Stimulated activated CD4-positive, alpha-beta T cell treated with anti-CD3 and anti-CD28 coated beads, Interleukin-1b, Interleukin-23, amount 100 ng/mL, for 48 hours (primary cell): ENCODE results near the gene CHD6.

Source experiments
- DNase-seq: peaks from one replicate; pipeline ENCODE4 v3.0.0-alpha.2; 2020

Gene CHD6

DNA sequence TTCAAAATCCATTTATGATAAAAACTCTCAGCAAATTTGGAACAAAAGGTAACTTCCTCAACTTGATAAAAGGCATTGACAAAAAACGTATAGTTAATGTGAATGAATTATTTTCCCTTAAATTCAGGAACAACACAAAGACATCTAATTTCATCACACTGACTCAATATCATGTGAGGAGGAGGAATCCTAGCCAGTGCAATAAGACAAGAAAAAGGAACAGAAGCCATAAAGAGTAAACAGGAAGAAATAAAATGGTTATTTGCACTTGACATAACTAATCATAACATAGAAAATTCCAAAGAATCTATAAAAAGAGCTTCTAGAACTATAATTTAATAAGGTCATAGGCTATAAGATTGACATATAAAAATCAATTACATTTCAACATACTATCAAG, 31.4 kb downstream of the CHD6 start:
- no peak for DNase-seq

DNA sequence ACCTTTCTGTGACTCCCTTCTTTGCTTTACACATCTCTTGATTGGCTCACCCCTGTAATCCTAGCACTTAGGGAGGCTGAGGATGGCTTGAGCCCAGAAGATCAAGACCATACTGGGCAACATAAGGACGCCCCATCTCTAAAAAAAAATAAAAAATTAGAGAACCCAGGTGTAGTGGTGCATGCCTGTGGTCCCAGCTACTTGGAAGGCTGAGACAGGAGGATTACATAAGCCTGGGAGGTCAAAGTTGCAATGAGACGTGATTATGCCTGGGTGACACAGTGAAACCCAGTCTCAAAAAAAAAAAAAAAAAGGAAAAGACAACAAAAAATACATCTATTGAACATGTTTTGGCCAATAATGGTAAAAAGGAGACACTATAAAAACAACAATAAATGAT, 37.8 kb downstream of the CHD6 start:
- DNase-seq = no peak

DNA sequence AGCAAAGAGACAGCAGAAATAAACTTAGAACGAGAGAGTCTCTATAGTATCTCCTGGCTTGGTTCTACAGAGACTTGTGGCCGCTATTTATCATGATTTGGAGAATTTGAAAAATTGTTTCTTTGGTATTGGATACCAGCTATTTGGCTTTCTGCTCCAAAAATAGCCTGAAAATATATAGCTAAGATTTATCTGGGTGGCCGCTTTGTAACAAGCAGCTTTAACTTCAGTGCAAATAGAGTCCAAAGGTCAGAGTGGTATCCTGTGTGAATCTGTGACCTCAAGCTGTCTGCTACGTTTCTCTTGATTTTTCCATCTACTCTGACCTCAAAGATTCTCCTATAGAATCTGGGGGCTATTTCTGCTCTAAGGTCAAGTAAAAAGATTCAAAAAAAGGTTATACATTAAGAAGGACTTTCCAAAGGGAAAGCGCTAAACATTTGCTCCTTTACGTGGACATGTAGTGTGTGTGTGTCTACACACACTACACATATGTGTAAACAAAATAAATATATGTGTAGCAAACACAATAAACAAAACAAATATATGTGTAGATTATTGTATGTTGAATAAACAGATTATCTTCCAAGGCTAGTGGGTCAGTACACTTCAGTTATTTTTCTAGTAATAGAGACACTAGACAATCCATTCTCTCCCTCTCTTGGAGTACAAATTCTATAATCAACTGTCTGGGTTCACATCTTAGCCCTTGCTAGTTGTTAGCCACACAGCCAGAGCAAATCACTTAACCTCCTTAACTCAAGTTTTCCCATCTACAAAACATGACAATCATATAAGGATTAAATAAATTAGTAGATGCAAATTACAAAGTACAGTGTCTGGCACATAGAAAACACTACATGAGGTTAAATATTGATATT, 40.8 kb downstream of the CHD6 start:
- DNase-seq = no peak

DNA sequence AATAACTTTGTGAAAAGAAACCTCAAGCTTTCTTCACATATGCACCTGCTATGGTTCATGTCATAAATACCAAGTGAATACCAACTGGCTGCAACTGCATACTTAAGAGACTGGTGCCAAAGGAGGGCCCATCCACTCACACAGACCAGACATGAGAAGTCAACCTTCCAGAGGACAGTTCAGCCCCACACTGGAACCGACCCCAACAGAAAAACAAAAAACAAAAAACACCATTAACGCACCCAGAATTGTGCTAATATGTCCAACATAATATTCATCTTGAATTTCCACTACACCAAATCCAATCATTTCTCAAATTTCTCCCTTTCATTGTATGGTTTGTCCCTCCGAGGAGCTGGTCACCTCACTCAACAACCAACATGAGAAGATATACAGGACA, 42.8 kb downstream of the CHD6 start:
- no peak for DNase-seq

DNA sequence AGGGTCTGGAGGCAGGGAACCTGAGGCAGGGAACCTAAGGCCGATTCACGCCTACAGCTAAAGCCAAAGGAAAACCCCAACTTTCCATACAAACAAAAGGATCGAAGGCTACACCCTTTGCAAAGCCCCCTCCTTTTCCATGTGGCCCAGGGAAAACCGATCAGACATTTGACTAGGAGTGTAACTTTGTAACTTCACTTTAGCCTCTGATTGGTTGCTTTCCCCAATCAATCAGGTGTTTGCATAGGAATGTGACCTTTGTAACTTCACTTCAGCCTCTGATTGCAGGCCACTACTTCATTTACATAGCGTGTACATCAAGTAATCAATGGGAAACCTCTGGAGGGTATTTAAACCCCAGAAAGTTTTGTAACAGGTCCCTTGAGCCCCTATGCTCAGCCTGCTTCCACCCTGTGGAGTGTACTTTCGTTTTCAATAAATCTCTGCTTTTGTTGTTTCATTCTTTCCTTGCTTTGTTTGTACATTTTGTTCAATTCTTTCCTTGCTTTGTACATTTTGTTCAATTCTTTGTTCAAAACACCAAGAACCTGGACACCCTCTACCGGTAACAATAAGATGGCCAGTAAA, 43.3 kb downstream of the CHD6 start:
- DNase-seq = no peak

DNA sequence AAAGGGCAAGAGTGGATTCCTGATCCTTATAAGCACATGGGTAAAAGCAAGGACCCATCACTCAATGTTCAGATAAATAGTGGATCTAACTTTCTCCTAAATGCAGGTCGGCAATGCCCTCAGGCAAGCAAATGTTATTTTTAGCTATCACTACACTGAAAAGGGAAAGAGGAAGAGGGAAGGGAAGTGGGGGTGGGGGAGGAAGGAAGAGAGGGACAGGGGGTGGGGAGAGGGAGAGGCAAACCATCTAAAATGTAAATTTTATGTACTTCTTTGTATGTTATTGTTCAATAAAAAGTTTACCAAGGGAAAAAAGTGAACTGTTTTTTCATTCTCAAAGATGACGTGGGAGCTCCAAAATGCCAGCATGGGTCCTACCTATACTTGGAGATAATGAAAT, 44.2 kb downstream of the CHD6 start:
- DNase-seq = no peak

DNA sequence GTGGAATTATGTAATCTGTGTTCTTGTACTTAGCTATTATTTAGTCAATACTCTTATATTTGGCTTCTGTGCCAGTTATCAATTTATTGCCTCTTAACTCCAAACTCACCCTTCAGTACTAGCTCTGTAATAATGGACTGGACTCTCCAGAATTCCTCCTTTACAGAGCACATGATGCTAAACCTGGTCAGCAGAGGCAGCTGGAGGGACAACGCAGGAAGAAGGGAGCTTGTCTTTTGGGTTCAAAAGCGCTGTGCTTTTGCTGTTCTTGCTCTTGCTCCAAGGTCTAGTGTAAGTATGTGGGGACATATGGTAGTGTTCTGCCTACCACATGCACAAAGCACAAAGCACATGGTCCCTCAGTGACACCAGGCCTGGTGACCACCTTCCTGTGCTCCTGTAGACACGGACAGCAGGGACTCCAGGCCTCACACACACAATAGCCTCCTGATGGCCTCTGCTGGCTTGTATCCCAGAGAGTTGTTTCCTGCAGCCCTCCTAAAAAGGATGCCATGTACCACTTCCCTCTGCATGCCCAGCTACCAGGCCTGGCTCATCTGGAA, 46.1 kb downstream of the CHD6 start:
- DNase-seq = no peak

DNA sequence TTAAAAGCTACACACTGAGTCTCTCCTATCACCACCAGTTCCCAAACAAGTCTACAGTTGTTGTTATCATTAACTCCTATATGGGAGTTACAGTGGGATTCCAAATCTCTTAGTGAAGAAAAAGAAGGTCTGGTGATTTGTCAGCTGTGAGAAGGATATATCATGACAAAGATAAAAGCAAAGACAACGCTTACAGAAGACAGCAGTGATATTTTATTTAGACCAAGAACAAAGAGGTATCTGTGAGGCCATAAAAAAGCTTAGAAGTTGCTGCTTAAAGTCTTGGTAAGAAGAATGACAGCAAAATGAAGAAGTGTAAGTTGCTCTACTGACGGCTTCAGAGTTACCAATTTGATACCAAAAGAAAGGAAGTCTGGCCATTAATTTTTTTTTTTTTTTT, 47.2 kb downstream of the CHD6 start:
- DNase-seq = no peak

DNA sequence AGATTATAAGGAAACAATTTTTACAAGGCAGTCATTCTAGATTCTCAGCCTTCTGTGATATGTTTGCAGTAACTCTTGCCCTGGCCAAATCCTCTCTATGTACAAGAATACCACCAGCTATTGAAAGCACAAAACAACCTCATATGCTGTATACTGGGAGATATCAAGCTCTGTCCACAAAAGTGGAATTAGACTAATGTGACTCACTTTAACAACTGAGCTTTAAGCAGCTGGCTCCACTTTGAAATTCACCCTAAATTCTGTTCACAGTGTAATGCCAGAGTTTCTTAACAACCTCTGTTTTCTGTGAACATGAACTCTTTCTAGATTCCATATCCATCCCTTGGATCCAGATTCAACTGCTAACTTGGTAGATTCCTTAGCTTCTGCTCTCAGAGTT, 47.6 kb downstream of the CHD6 start:
- no peak for DNase-seq

DNA sequence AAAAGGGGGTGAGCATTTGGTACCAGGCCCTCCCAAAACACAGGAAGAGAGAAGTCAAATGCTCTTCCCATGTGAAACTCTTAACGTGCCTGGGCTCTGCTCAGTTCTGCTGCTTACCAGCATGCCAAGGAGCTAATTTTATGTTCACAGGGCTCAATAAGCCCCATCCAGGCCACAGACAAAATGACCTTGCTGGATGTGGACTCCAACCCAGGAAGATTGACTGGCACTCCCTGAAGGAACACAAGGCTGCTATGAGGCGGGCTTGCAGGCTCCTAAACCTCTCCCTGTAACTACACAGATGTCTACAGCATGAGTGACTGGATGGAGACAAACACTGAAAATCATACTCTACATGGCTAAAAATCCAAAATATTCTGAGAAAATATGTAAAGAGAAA, 50.6 kb downstream of the CHD6 start:
- no peak for DNase-seq

DNA sequence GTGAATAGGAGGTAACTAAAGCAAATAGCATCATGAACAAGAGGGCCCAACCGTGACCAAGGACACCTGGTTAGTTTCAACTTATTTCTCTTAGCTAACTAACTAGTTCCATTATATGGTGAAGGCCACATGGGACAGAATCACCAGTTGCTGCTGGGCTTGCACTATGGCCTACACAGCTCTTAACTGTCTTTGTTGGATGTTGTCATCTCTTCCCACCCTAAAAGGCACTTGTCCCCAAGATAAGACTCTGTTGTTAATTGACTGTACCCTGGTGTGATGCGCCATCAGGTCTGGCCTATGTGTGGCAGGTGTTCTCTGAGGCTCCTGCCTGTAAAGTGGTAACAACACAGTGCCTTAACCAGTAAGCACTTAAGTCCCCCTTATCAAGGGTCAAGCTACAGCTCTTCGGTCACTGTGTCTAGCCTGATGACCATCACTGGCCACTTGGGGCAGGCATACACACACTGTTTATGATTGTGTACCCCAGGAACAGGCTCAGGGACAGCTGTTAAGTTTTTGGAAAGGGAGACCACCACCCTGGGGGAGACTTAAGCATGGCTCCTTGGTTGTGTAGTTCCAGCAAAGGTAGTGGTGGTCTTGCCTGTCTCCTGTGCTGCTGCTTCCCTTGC, 51.2 kb downstream of the CHD6 start:
- no peak for DNase-seq

DNA sequence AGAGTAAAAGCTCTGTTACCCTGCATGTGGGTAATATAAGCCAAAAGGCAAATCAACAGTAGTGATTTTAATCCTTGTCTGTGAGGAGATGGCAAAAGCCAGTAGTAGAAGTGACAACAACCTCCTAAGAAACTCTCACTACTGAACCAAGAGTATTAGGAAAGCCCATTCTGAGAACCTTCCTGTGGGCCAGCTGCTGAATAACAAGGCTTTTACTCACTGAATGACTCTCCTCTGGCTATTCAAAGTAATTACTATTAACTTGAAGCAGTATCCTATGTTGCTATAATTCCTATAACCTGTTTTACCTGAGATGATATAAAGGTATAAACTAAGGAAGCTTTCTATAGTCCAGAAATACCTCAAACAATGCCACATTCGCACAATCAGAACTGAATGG, 55.1 kb downstream of the CHD6 start:
- no peak for DNase-seq

DNA sequence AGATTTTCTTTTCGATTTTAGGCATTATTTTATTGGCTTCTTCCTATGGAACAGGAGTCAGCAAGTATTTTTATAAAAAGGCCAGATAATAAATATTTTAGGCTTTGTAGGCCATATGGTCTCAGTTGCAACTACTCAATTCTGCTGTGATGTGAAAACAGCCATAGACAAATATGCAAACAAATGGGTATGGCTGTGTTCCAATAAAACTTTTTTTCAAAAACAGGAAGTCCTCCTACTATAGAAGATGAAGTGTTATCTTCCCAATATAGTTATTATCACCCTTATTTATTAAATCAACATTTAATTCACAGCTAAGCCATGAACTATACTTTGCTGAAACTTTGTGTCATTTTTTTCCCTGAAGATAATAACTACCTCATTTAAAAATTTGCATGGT, 57.2 kb downstream of the CHD6 start:
- DNase-seq = no peak

DNA sequence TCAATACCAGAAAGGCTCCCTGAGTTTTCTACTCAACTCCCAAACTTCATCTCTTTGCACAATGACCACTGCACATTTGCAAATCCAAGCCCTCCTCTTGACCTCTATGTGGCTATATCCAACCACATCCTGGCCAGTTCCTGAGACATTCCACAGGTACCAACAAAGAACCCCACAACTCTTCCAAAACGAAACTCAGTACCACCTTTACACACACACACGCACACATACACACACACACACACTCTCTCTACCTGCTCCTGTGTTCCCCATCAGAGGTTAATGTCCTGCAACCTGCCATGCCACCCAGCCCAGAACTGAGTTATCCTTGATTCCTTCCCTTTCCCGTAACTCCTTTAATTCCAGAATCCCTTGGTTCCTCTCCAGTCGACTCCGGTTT, 58.5 kb downstream of the CHD6 start:
- DNase-seq = no peak

DNA sequence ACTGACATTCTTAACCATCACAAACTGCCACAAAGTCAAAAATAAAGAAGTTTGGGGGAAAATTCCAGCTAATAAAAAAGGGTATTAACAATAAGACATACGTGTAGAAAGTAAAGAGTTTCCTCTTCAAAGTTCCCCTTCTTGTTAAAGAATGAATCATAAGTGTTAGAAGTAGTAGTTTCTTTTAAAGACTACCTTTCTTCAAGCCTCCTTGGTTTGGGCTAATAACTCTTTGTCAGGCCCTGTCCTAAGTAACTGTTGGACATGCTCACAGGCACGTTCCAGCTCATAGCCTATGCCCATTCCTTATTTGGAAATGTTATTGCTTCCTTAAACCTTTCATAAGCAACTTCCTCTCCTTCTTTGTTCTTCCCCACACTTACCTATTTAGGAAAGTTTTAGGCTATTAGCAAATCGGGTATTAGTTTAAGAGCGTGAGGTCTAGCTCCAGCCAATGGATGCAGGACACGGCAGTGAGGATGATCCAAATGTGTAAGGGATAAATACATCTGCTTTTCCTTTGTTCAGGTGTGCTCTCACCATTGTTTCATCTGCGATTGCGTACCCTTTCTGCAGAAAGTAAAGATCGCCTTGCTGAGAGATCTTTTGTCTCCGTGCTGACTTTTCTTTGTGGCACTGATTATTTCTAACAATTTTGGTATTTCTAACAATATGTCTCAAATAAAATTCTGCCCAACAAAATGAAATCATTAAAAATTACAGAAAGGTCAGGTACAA, 64.9 kb downstream of the CHD6 start:
- no peak for DNase-seq

DNA sequence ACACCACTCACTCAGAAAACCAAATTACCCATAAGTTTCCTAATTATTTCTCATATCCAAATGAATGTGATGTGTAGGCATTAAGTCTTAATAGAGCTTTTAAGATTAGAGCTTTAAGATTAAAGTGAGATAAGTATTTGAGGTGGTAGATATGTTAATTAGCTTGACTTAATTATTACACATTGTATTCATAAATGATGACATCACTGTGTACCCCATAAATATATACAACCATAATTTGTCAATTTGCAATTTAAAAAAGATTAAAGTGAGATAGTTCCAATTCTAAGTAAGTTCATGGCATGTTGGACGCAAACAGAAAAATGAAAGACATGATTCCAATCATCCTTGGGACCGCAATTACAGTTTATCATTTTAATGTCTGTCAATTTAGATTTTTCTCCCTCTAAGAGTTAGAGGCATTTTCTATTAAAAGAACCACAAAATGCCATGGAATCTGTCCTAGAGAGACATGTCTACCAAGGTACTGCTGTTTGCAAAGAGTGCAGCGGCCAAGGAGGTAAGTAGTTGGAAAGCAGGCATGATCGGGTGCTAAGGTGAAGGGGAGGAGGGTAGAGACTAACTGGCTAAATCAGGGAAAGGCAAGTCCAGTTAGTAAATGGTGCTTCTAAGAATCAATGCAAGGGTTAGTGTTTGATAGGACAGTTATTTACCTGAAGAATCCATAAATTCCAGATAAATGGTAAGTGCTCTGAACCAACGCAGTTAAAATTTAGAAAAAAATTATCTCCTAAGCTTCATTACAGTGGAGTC, 65.7 kb downstream of the CHD6 start:
- DNase-seq = no peak

DNA sequence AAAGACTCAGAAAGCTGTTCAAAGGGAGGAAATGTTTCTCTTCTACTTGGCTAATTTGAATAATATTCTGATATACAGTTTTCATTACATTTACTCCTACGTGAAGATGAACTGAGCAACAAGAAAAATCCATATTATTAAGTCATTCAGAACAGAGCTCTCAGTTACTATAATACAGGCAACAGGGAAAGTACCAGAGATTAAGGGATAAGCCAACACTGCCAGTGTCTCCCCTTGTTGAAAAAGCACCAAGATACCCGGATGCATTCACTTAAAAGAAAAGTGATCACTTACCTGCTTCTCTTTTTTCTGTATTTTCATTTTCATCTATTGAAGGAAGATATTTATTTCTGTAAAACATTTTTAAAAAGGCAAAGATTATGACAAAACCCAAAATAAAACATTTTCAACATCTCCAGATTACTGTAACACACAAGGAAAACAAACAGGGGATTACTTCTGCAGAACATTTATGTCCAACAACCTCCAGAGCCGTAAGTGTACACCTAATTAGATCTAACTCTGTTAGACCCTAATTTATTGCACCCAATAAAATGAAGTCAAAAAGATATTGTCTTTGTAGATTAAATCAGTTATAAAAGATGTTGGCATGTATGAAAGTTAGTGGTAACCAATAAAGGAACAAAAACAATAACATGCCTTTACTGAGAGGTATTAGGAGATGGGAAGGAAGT, 67.0 kb downstream of the CHD6 start:
- no peak for DNase-seq

DNA sequence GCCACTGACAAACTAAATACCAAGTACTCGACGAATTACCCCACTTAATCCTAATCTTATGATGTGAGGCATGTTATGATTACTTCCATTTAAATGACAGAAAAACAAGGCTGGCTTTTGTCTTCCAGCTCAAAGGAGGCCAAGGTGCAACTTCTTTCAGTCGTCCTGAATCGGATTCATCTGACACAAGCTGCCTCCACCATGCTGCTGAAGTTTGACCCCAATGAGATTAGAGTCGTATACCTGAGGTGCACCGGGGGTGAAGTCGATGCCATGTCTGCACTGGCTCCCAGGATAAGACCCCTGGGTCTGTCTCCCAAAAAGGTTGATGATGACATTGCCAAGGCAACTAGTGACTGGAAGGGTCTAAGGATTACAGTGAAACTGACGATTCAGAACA, 71.0 kb downstream of the CHD6 start:
- no peak for DNase-seq

DNA sequence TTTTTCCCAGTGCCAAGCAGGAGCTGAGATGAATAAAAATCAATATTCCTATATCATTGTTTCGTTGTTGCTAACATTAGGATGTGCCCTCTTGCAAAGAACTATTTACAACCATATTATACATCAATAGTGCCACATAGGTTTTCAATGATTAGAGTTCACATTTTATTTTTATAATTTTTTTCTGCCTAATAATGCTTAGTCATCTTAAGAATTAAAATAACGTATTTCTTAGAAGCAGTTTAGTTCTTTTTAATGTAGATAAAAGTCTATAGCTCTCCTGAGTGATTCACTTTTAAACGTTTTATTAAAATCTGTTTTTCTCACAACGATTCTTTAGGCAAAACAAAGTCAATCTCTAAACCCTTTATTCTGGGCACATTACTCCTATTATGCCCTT, 71.6 kb downstream of the CHD6 start:
- no peak for DNase-seq

DNA sequence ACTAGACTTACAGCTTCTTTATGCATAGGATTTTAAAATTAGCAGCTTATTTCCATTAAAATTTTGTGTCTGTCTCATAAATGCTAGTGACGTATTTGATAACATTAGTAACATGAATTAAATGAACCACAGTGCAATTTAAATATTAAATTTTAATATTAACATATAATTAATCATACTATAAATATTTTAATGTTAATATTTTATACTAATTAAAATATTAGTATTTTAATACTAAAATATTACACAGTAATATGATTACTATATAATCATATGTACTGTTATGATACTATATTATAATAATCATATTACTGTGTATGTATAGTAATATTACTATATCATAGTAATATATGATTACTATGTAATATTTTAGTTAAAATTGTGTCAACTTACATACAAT, 73.7 kb downstream of the CHD6 start:
- DNase-seq = no peak

DNA sequence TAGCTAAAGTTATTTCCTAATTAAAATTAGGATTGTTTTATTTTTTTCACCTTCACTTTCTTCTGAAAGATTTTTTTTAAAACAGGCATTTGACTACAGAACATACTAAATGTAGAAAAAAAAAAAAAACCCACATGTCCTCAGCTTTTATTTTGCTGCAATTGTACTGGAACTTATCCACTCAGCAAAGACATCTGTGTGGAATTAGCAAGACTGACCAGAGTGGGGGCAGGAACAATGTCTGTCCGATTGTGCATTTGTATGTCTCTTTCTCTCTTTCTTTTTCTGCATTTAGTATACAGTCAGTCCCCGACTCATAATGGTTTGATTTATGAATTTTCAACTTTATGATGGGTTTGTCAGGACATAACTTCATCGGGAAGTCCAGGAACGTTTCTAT, 77.3 kb downstream of the CHD6 start:
- no peak for DNase-seq

DNA sequence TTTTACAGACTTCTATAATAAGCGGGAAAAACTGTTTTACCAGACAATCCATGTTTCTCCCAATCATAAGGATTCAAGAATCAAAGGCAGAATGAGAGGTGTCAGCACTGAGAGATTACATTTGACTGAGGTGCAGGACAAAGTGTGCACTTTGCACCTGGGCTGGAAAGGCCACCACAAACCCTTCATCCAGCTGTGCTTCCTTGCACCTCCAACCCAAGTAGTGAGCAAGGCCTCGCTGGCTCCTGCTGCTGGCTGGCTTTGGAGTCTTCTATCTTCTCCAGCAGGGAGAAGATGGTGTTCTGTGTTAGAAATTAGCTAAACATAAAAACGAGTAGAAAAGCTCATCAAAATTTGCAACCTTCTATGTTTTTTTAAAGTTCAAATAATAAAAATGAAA, 77.7 kb downstream of the CHD6 start:
- DNase-seq = no peak
